Fibroblast of lung (primary cell): Measurements from ENCODE around the gene OS9. TPM values are rescaled to one million over a fixed set of nuclear protein-coding genes. Genes with fewer than 3 reads are reported as not detected.
A peak's percentile ranks its signal among the peaks of the same experiment; 100 is the strongest.

ENCODE experiments used
- DNase-seq, 2 donors: peaks; one replicate each; pipeline versions ENCODE4 v3.0.0 to v3.0.0-alpha.2; 2010; ENCODE audit warnings: low read depth in 2 of 2
- H2AFZ ChIP-seq: 2 replicates; pipeline ENCODE4 v1.5.1; 2012; ENCODE audit warnings: low read length, control low read depth, inconsistent platforms
- H3K27ac ChIP-seq: 2 replicates; pipeline ENCODE4 v1.5.1; 2011; ENCODE audit warnings: low read length, control low read depth; ENCODE audit not compliant: insufficient read depth
- H3K27me3 ChIP-seq: 2 replicates; pipeline ENCODE4 v1.5.1; 2011; ENCODE audit warnings: mild to moderate bottlenecking, low read length; ENCODE audit not compliant: control insufficient read depth, insufficient read depth
- H3K36me3 ChIP-seq: 2 replicates; pipeline ENCODE4 v1.5.1; 2011; ENCODE audit warnings: low read length; ENCODE audit not compliant: control insufficient read depth, insufficient read depth
- H3K4me1 ChIP-seq: 2 replicates; pipeline ENCODE4 v1.5.1; 2011; ENCODE audit warnings: low read length; ENCODE audit not compliant: control insufficient read depth, insufficient read depth; ENCODE audit errors: extremely low read depth
- H3K4me2 ChIP-seq: 2 replicates; pipeline ENCODE4 v1.5.1; 2011; ENCODE audit warnings: low read length, control low read depth; ENCODE audit not compliant: insufficient read depth; ENCODE audit errors: extremely low read depth
- H3K4me3 ChIP-seq, 4 experiments: fragments of 200-600 bp in 1 of 4; sonication (generic) in 1 of 4; replicated peaks in 1 of 4; 2 replicates each; pipeline ENCODE4 v1.5.1; 2011 to 2016; ENCODE audit warnings: low read length in 4 of 4, low read depth in 3 of 4, mild to moderate bottlenecking in 3 of 4, control low read depth in 2 of 4, inconsistent platforms in 1 of 4, mixed read lengths in 1 of 4; ENCODE audit not compliant: insufficient read depth in 1 of 4; ENCODE audit errors: control extremely low read depth in 1 of 4
- H3K79me2 ChIP-seq: 2 replicates; pipeline ENCODE4 v1.5.1; 2012; ENCODE audit warnings: mild to moderate bottlenecking, low read length, inconsistent platforms; ENCODE audit not compliant: control insufficient read depth, insufficient read depth
- H3K9ac ChIP-seq: 2 replicates; pipeline ENCODE4 v1.5.1; 2011; ENCODE audit warnings: mild to moderate bottlenecking, low read length, control low read depth; ENCODE audit not compliant: insufficient read depth
- H3K9me3 ChIP-seq: 2 replicates; pipeline ENCODE4 v1.5.1; 2012; ENCODE audit warnings: low read depth, low read length; ENCODE audit not compliant: control insufficient read depth, insufficient read depth
- H4K20me1 ChIP-seq: 2 replicates; pipeline ENCODE4 v1.5.1; 2011; ENCODE audit warnings: low read length; ENCODE audit not compliant: control insufficient read depth, insufficient read depth; ENCODE audit errors: extremely low read depth
- EZH2 ChIP-seq: IDR thresholded peaks from 2 replicates; pipeline ENCODE4 v1.5.1; 2012; ENCODE audit warnings: low read length, control low read depth, mild to moderate bottlenecking; ENCODE audit errors: missing control alignments
- polyA plus RNA-seq, 2 donors: library from polyadenylated mRNA; depleted of rRNA in 1 of 2; stranded (reverse) in 1 of 2; unstranded in 1 of 2; fragments of >200 nt; gene quantifications; 2 replicates each; pipeline ENCODE4 v1.2.1, GENCODE V29; 2011 to 2012; ENCODE audit warnings: missing spikeins in 1 of 2
- total RNA-seq: library from RNA; depleted of rRNA; stranded (reverse); fragments of >200 nt; gene quantifications from 2 replicates; pipeline ENCODE4 v1.2.1, GENCODE V29; 2014
- TF ChIP-seq, protein P1 (sequence below), 2 donors: IDR thresholded peaks in 1 of 2; conservative IDR thresholded peaks in 1 of 2; 1 replicate in 1 of 2; 2 replicates in 1 of 2; pipeline ENCODE4 v1.5.1; 2011 to 2012; ENCODE audit warnings: low read length in 2 of 2, control low read depth in 1 of 2, inconsistent platforms in 1 of 2, low read depth in 1 of 2, mild to moderate bottlenecking in 1 of 2

OS9 gene
- total and polyA plus RNA-seq, 2 donors (not counting 1 experiment from before 2014, with no cell fraction given), result 170 to 316 TPM

DNA sequence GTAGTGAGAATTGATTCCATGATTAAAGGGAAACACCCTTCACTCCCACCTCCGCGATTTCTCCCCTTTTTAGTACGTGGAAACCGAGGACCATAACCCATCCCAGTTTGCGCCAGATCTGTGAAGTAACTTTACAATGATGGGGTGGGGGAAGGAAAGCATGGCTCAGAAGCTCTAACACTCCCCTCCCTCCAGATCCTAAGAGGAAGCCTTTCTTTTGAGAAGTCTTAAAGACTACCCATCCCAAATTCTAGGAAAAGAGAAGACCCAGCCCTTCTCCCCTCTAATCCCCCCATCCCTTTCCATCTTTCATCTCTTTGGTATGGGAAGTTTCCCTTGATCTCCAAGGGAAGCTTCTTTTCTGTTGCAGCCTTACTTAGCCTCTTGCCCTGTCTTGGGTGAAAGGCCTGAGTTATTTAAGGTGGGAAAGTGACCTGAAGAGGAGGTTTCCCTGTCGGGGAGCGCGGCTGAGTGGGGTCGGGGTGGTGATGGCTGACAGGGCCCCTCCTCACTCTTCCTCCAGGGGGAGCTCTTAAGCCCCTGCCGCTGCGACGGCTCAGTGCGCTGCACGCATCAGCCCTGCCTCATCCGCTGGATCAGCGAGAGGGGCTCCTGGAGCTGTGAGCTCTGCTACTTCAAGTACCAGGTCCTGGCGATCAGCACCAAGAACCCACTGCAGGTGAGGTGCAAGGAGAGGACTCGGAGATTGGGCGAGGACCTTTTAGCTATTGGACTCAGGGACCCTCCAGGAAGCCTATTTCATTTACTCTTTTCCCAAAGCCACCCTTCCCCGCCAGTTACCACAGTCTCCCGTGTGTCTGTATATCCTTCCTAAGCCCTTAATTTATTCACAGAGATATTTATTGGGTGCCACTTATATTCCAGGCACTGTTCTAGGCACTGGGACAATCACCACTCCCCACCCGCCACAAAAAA is 62.7 kb downstream of the OS9 start:
- Histone ChIP-seq H3K36me3 (no peaks in the 10 kb centered on the region), H3K4me3 (peak overlapping the region in 2 of 4 experiments; percentile 53 to 64), H3K79me2 (peaks cover 3% of the 10 kb centered on the region), H3K27ac (no peak overlapping the region), H3K4me2 (no peak overlapping the region), H3K9me3 (no peaks in the 10 kb centered on the region), H2AFZ (no peak overlapping the region), H3K27me3 (peaks cover 15% of the 10 kb centered on the region), H3K4me1 (peaks cover 4% of the 10 kb centered on the region), H3K9ac (no peak overlapping the region), H4K20me1 (no peaks in the 10 kb centered on the region)
- DNase-seq, result no peak
- TF ChIP-seq, protein P1, sequence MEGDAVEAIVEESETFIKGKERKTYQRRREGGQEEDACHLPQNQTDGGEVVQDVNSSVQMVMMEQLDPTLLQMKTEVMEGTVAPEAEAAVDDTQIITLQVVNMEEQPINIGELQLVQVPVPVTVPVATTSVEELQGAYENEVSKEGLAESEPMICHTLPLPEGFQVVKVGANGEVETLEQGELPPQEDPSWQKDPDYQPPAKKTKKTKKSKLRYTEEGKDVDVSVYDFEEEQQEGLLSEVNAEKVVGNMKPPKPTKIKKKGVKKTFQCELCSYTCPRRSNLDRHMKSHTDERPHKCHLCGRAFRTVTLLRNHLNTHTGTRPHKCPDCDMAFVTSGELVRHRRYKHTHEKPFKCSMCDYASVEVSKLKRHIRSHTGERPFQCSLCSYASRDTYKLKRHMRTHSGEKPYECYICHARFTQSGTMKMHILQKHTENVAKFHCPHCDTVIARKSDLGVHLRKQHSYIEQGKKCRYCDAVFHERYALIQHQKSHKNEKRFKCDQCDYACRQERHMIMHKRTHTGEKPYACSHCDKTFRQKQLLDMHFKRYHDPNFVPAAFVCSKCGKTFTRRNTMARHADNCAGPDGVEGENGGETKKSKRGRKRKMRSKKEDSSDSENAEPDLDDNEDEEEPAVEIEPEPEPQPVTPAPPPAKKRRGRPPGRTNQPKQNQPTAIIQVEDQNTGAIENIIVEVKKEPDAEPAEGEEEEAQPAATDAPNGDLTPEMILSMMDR (conservative IDR thresholded peaks at IDR 0.05 in 1 of 2, IDR thresholded peaks at IDR 0.05 in 1 of 2; ENCODE audit: low read depth in 1 of 2, low read length in 2 of 2), result peak; percentile 22 to 69
- no peak for TF ChIP-seq EZH2

DNA sequence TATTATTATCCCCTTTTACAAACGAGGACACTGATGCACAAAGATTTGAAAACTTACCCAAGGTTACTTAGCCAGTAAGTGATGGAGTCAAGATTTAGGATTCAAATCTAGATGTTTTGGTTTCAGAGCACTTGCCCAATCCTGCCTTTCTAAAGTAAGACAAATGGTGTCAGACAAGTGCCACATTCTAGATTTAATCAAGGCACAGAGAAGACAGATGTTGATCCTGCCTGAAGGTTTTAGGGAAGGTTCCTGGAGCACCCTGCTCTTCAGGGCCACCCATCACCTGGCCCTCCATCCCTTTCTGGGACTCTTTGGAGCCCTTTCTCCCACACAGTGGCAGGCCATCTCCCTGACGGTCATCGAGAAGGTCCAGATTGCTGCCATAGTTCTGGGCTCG is 63.8 kb downstream of the OS9 start:
- H3K4me1 ChIP-seq, result peaks cover 4% of the 10 kb centered on the region
- no peaks in the 10 kb centered on the region for H3K79me2 ChIP-seq
- H3K36me3 ChIP-seq, result no peaks in the 10 kb centered on the region
- H3K9ac ChIP-seq, result no peak overlapping the region
- H3K4me3 ChIP-seq, result no peak overlapping the region
- H3K9me3 ChIP-seq, result no peaks in the 10 kb centered on the region
- TF ChIP-seq, protein P1 (conservative IDR thresholded peaks at IDR 0.05 in 1 of 2, IDR thresholded peaks at IDR 0.05 in 1 of 2; ENCODE audit: low read depth in 1 of 2, low read length in 2 of 2), result no peak
- TF ChIP-seq EZH2, result no peak
- no peak for DNase-seq
- no peaks in the 10 kb centered on the region for H4K20me1 ChIP-seq
- H3K4me2 ChIP-seq, result no peak overlapping the region
- no peak overlapping the region for H2AFZ ChIP-seq
- no peak overlapping the region for H3K27ac ChIP-seq
- peaks cover 15% of the 10 kb centered on the region for H3K27me3 ChIP-seq

DNA sequence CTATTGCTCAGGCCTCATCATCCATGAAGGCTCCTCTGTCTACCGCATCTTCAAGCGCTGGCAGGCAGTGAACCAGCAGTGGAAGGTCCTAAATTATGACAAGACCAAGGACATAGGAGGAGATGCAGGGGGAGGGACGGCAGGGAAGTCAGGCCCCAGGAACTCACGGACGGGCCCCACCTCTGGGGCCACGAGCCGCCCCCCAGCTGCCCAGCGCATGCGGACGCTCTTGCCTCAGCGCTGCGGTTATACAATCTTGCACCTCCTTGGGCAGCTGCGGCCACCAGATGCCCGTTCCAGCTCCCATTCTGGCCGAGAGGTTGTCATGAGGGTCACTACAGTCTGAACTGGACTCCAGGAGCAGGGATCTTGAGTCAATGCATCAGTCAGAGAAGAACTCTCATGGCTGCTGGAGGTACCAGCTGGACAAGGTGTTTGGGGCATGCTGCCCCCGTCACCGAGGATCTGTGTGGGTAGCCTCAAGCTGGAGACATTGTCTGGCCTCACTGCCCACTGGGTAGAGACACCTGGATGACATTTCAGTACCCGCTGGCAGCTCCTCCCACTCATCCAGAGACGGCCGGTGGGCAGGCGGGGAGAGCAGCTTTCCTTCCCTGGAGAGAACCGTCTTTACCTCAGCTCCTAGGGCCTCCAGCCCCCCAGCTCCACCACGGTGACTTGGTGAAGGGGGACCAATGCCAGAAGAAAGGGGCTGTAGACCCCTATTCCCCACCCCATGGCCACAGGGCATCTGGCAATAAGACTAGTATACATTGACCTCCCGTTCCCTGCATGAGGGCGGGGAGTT is 64.8 kb downstream of the OS9 start:
- DNase-seq, result no peak
- TF ChIP-seq, protein P1 (conservative IDR thresholded peaks at IDR 0.05 in 1 of 2, IDR thresholded peaks at IDR 0.05 in 1 of 2; ENCODE audit: low read depth in 1 of 2, low read length in 2 of 2), result no peak
- TF ChIP-seq EZH2, result no peak
- no peaks in the 10 kb centered on the region for H3K9me3 ChIP-seq
- peaks cover 4% of the 10 kb centered on the region for H3K4me1 ChIP-seq
- no peak overlapping the region for H3K4me3 ChIP-seq
- no peaks in the 10 kb centered on the region for H4K20me1 ChIP-seq
- no peaks in the 10 kb centered on the region for H3K79me2 ChIP-seq
- H2AFZ ChIP-seq, result no peak overlapping the region
- no peak overlapping the region for H3K4me2 ChIP-seq
- no peak overlapping the region for H3K9ac ChIP-seq
- peaks cover 14% of the 10 kb centered on the region for H3K27me3 ChIP-seq
- no peak overlapping the region for H3K27ac ChIP-seq
- no peaks in the 10 kb centered on the region for H3K36me3 ChIP-seq
